Mucosa of descending colon (tissue), 3 donors: Measurements from ENCODE around the gene ALDH3A2. TPM values are rescaled to one million over a fixed set of nuclear protein-coding genes. Genes with fewer than 3 reads are reported as not detected.
"Not testable (repeated sequence)": the region's sequence is repeated elsewhere in the genome, so short reads cannot be mapped to it uniquely, and the experiment has no call there.

Experiments used
- ATAC-seq: fragments of 200-7000 bp; cut with Tn5 transposase; one replicate; pipeline ENCODE4 v1.9.1; 2020; ENCODE audit warnings: mild to moderate bottlenecking, moderate library complexity
- DNase-seq, 3 donors: peaks; one replicate each; pipeline ENCODE4 v3.0.0-alpha.2; 2020
- H3K36me3 ChIP-seq: fragments of 200-600 bp; one replicate; pipeline ENCODE4 v1.8.0; 2021; ENCODE audit warnings: low read depth, mild to moderate bottlenecking
- H3K4me1 ChIP-seq: fragments of 200-600 bp; one replicate; pipeline ENCODE4 v1.8.0; 2021; ENCODE audit warnings: low read depth, mild to moderate bottlenecking
- H3K4me3 ChIP-seq: fragments of 200-600 bp; one replicate; pipeline ENCODE4 v1.8.0; 2021; ENCODE audit warnings: mild to moderate bottlenecking
- H3K9me3 ChIP-seq: fragments of 200-600 bp; one replicate; pipeline ENCODE4 v1.8.0; 2021; ENCODE audit warnings: mild to moderate bottlenecking
- CTCF ChIP-seq: fragments of 200-600 bp; IDR thresholded peaks from one replicate; pipeline ENCODE4 v1.8.0; 2022; ENCODE audit warnings: antibody characterized with exemption, mild to moderate bottlenecking
- intact Hi-C, 2 donors: fragments of 100-400 bp; cut with DNase I in 1 of 2; cut with micrococcal nuclease in 1 of 2; formaldehyde crosslinking; loops; one replicate each; pipeline versions ENCODE4 v1.11.0 to v1.11.1; 2022; cut with DNase I, micrococcal nuclease
- total RNA-seq, 3 donors: library from RNA; stranded (reverse); fragmentation: NEBNext Ultra II Directional in 2 of 3; extraction: Animal tissue kit (Norgen Biotek cat#: 25700) in 2 of 3; gene quantifications; one replicate each; pipeline versions ENCODE4 v1.2.1 to v1.2.4, GENCODE V29; 2021 to 2023
- donor health status: DM: no; HTN: no; CAD: no; lungs with moderate emphysema.
- donor health status: DM: no; HTN: no; CAD: no.
- donor health status: DM: no; HTN: yes; CAD: no.

The ALDH3A2 gene
- total RNA-seq, 3 donors from 2014 or later: 93.8 to 129 (median 98.1) TPM

GRCh38 chr17:19664136-19664820 is 15.7 kb downstream of the ALDH3A2 start:
- no peaks in the 10 kb centered on the region for H3K9me3 ChIP-seq

GRCh38 chr17:19664821-19665181 is 16.2 kb downstream of the ALDH3A2 start:
- H3K36me3 ChIP-seq: no peaks in the 10 kb centered on the region
- no peak for ATAC-seq

More at GRCh38 chr17:19664136-19664820, 15.7 kb downstream of the ALDH3A2 start:
- Histone ChIP-seq H3K4me1 (no peaks in the 10 kb centered on the region), H3K4me3 (no peak overlapping the region), H3K36me3 (no peaks in the 10 kb centered on the region)
- no peak for ATAC-seq
- no peak for DNase-seq
- no peak for TF ChIP-seq CTCF
- intact Hi-C loops: no loop called here

GRCh38 chr17:19669680-19670079 is 21.1 kb downstream of the ALDH3A2 start:
- H3K36me3 ChIP-seq, H3K9me3 ChIP-seq, DNase-seq, intact Hi-C loops, ATAC-seq, H3K4me3 ChIP-seq: not testable (repeated sequence)
- peaks cover 19% of the 10 kb centered on the region for H3K4me1 ChIP-seq

More at GRCh38 chr17:19664821-19665181, 16.2 kb downstream of the ALDH3A2 start:
- TF ChIP-seq CTCF: no peak
- intact Hi-C loops: no loop called here
- H3K9me3 ChIP-seq: no peaks in the 10 kb centered on the region
- DNase-seq: no peak
- H3K4me1 ChIP-seq: no peaks in the 10 kb centered on the region
- H3K4me3 ChIP-seq: no peak overlapping the region

GRCh38 chr17:19670908-19671307 is 22.4 kb downstream of the ALDH3A2 start:
- Histone ChIP-seq H3K36me3 (no peaks in the 10 kb centered on the region), H3K4me3 (no peak overlapping the region), H3K4me1 (peaks cover 19% of the 10 kb centered on the region), H3K9me3 (no peaks in the 10 kb centered on the region)
- intact Hi-C loops: no loop called here
- DNase-seq (no peak), ATAC-seq (no peak)
- no peak for TF ChIP-seq CTCF

GRCh38 chr17:19671433-19671832 is 22.9 kb downstream of the ALDH3A2 start:
- Histone ChIP-seq H3K4me3 (no peak overlapping the region), H3K4me1 (peaks cover 19% of the 10 kb centered on the region), H3K9me3 (no peaks in the 10 kb centered on the region), H3K36me3 (no peaks in the 10 kb centered on the region)
- DNase-seq: no peak
- no peak for TF ChIP-seq CTCF
- no peak for ATAC-seq
- intact Hi-C loops: no loop called here

GRCh38 chr17:19672009-19672750 is 23.6 kb downstream of the ALDH3A2 start:
- H3K4me3 ChIP-seq: no peak overlapping the region
- no peak for TF ChIP-seq CTCF
- no peaks in the 10 kb centered on the region for H3K9me3 ChIP-seq
- H3K36me3 ChIP-seq: no peaks in the 10 kb centered on the region
- intact Hi-C loops: no loop called here
- peaks cover 19% of the 10 kb centered on the region for H3K4me1 ChIP-seq
- peak; percentile 91 for ATAC-seq
- DNase-seq: peak in 2 of 3 donors; percentile 36 to 68
